ENCODE data around the gene SHCBP1.

SHCBP1 gene

GRCh38 chr16:46658925-46659324, 37.7 kb upstream of the SHCBP1 start:
- TF ChIP-seq OSR1 (CRISPR knock-in tag; IDR thresholded peaks at IDR 0.05), result no peak
- no peak for ATAC-seq

GRCh38 chr16:46651305-46651704, 30.1 kb upstream of the SHCBP1 start:
- ATAC-seq, result no peak
- TF ChIP-seq RARB (CRISPR knock-in tag; IDR thresholded peaks at IDR 0.05) (no peak), ZFP3 (CRISPR knock-in tag; IDR thresholded peaks at IDR 0.05) (no peak), ARNTL (CRISPR knock-in tag; IDR thresholded peaks at IDR 0.05; ENCODE audit: borderline replicate concordance, low read depth) (no peak), ZNF8 (CRISPR knock-in tag; IDR thresholded peaks at IDR 0.05) (no peak), TCF4 (CRISPR knock-in tag; IDR thresholded peaks at IDR 0.05; ENCODE audit: borderline replicate concordance) (no peak), ZNF70 (CRISPR knock-in tag; IDR thresholded peaks at IDR 0.05) (no peak), SNAI2 (CRISPR knock-in tag; IDR thresholded peaks at IDR 0.05) (no peak), CREB5 (CRISPR knock-in tag; IDR thresholded peaks at IDR 0.05; ENCODE audit: low read depth) (no peak), GLIS3 (CRISPR knock-in tag; IDR thresholded peaks at IDR 0.05) (no peak)

- no peak for ATAC-seq
- no peak for TF ChIP-seq ZNF8 (CRISPR knock-in tag; IDR thresholded peaks at IDR 0.05)
- TF ChIP-seq CREB5 (CRISPR knock-in tag; IDR thresholded peaks at IDR 0.05; ENCODE audit: low read depth), result no peak
- no peak for TF ChIP-seq RARB (CRISPR knock-in tag; IDR thresholded peaks at IDR 0.05)
- no peak for TF ChIP-seq CSRNP3 (CRISPR knock-in tag; IDR thresholded peaks at IDR 0.05)
- no peak for TF ChIP-seq ZC3H10 (CRISPR knock-in tag; IDR thresholded peaks at IDR 0.05)
- no peak for TF ChIP-seq GLIS3 (CRISPR knock-in tag; IDR thresholded peaks at IDR 0.05)
- no peak for TF ChIP-seq BACH2 (CRISPR knock-in tag; IDR thresholded peaks at IDR 0.05; ENCODE audit: borderline replicate concordance)
- TF ChIP-seq ESRRG (CRISPR knock-in tag; IDR thresholded peaks at IDR 0.05), result no peak
- no peak for TF ChIP-seq PPARA (CRISPR knock-in tag; IDR thresholded peaks at IDR 0.05; ENCODE audit: borderline replicate concordance)
- no peak for TF ChIP-seq OSR1 (CRISPR knock-in tag; IDR thresholded peaks at IDR 0.05)
Observed at GRCh38 chr16:46650254-46650623, 29.1 kb upstream of the SHCBP1 start.

GRCh38 chr16:46649588-46650253, 28.5 kb upstream of the SHCBP1 start:
- ATAC-seq, result no peak; the same call in 2 of the 3 replicates
- TF ChIP-seq ISL1 (CRISPR knock-in tag; IDR thresholded peaks at IDR 0.05) (no peak), PATZ1 (CRISPR knock-in tag; IDR thresholded peaks at IDR 0.05; ENCODE audit: borderline replicate concordance) (no peak), ZNF565 (CRISPR knock-in tag; conservative IDR thresholded peaks at IDR 0.05; ENCODE audit: low read depth) (no peak), RARB (CRISPR knock-in tag; IDR thresholded peaks at IDR 0.05) (no peak), GLIS3 (CRISPR knock-in tag; IDR thresholded peaks at IDR 0.05) (no peak), TSHZ2 (CRISPR knock-in tag; IDR thresholded peaks at IDR 0.05) (no peak), CSRNP3 (CRISPR knock-in tag; IDR thresholded peaks at IDR 0.05) (no peak), ZNF70 (CRISPR knock-in tag; IDR thresholded peaks at IDR 0.05) (no peak), ZFP3 (CRISPR knock-in tag; IDR thresholded peaks at IDR 0.05) (no peak), ZC3H10 (CRISPR knock-in tag; IDR thresholded peaks at IDR 0.05) (no peak), SNAI2 (CRISPR knock-in tag; IDR thresholded peaks at IDR 0.05) (no peak), ARNTL (CRISPR knock-in tag; IDR thresholded peaks at IDR 0.05; ENCODE audit: borderline replicate concordance, low read depth) (no peak), ESRRG (CRISPR knock-in tag; IDR thresholded peaks at IDR 0.05) (no peak), CSDC2 (CRISPR knock-in tag; IDR thresholded peaks at IDR 0.05) (no peak), BACH2 (CRISPR knock-in tag; IDR thresholded peaks at IDR 0.05; ENCODE audit: borderline replicate concordance) (no peak), OSR1 (CRISPR knock-in tag; IDR thresholded peaks at IDR 0.05) (no peak), PPARA (CRISPR knock-in tag; IDR thresholded peaks at IDR 0.05; ENCODE audit: borderline replicate concordance) (no peak), TOX (CRISPR knock-in tag; IDR thresholded peaks at IDR 0.05; ENCODE audit: borderline replicate concordance) (no peak)
